Mucosa of descending colon (tissue), 3 donors: ENCODE data around the gene HNRNPAB. TPM values are rescaled to one million over a fixed set of nuclear protein-coding genes. Genes with fewer than 3 reads are reported as not detected.

ENCODE experiments used
- ATAC-seq: fragments of 200-7000 bp; cut with Tn5 transposase; one replicate; pipeline ENCODE4 v1.9.1; 2020; ENCODE audit warnings: mild to moderate bottlenecking, moderate library complexity
- DNase-seq, 3 donors: peaks; one replicate each; pipeline ENCODE4 v3.0.0-alpha.2; 2020
- H3K36me3 ChIP-seq: fragments of 200-600 bp; one replicate; pipeline ENCODE4 v1.8.0; 2021; ENCODE audit warnings: low read depth, mild to moderate bottlenecking
- H3K4me1 ChIP-seq: fragments of 200-600 bp; one replicate; pipeline ENCODE4 v1.8.0; 2021; ENCODE audit warnings: low read depth, mild to moderate bottlenecking
- H3K4me3 ChIP-seq: fragments of 200-600 bp; one replicate; pipeline ENCODE4 v1.8.0; 2021; ENCODE audit warnings: mild to moderate bottlenecking
- H3K9me3 ChIP-seq: fragments of 200-600 bp; one replicate; pipeline ENCODE4 v1.8.0; 2021; ENCODE audit warnings: mild to moderate bottlenecking
- intact Hi-C, 2 donors: fragments of 100-400 bp; cut with DNase I in 1 of 2; cut with micrococcal nuclease in 1 of 2; formaldehyde crosslinking; loops; one replicate each; pipeline versions ENCODE4 v1.11.0 to v1.11.1; 2022; cut with DNase I, micrococcal nuclease
- total RNA-seq, 3 donors: library from RNA; stranded (reverse); fragmentation: NEBNext Ultra II Directional in 2 of 3; extraction: Animal tissue kit (Norgen Biotek cat#: 25700) in 2 of 3; gene quantifications; one replicate each; pipeline versions ENCODE4 v1.2.1 to v1.2.4, GENCODE V29; 2021 to 2023
- TF ChIP-seq, protein P1 (sequence below): fragments of 200-600 bp; IDR thresholded peaks from one replicate; pipeline ENCODE4 v1.8.0; 2022; ENCODE audit warnings: antibody characterized with exemption, mild to moderate bottlenecking
- donor health status: DM: no; HTN: no; CAD: no; lungs with moderate emphysema.
- donor health status: DM: no; HTN: no; CAD: no.
- donor health status: DM: no; HTN: yes; CAD: no.

Gene HNRNPAB
- total RNA-seq, 3 donors from 2014 or later, result 209 to 327 (median 244) TPM

DNA sequence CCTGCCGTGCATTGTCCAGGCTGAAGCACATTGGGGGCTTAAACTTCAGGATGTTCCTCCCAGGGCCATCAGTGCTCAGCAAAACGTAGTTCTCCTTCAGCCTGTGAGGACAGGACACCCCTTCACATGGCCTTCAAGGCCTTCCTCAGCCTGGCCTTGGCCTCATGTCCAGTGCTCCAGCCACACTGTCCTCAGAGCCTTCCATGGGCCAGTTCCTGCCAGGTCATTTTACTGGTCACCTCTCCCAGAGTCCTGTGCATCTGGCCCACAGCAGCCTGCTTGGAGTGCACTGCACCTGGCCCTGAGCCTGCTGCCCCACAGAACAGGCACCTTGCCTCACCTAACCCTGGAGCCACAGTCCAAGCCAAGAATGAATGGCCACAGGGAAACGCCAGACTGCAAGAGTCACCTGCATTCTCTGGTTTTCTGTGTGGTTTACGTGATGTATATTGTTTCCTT lies 8.7 kb downstream of the HNRNPAB start:
- TF ChIP-seq, protein P1, sequence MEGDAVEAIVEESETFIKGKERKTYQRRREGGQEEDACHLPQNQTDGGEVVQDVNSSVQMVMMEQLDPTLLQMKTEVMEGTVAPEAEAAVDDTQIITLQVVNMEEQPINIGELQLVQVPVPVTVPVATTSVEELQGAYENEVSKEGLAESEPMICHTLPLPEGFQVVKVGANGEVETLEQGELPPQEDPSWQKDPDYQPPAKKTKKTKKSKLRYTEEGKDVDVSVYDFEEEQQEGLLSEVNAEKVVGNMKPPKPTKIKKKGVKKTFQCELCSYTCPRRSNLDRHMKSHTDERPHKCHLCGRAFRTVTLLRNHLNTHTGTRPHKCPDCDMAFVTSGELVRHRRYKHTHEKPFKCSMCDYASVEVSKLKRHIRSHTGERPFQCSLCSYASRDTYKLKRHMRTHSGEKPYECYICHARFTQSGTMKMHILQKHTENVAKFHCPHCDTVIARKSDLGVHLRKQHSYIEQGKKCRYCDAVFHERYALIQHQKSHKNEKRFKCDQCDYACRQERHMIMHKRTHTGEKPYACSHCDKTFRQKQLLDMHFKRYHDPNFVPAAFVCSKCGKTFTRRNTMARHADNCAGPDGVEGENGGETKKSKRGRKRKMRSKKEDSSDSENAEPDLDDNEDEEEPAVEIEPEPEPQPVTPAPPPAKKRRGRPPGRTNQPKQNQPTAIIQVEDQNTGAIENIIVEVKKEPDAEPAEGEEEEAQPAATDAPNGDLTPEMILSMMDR, result no peak

DNA sequence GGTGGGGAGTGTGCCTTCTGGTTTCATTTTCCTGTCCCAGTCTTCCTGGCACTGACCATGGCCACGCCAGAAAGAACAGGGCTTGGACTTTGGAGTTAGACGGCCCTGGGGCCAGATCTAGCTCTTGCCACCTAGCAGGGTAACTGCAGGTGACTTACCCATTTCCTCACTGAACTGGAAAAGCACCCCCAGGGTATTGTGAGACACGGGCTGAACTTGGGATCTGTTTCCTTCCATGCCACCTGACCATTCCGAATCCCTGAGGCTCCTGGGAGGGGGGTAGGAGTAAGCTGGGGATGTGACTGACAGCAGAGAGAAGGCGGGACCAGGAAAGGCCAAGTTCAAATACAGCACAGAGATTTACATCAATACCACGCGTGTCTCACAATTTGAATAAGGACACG lies 9.4 kb downstream of the HNRNPAB start:
- peak in 2 of 3 donors; percentile 73 to 78 for DNase-seq
- intact Hi-C loops, result no loop called here
- Histone ChIP-seq H3K9me3 (no peaks in the 10 kb centered on the region), H3K4me1 (peaks cover 59% of the 10 kb centered on the region), H3K4me3 (no peak overlapping the region), H3K36me3 (peaks cover 3% of the 10 kb centered on the region)
- ATAC-seq, result peak; percentile 67
- TF ChIP-seq, protein P1, result no peak

More for the DNA sequence above, 8.7 kb downstream of the HNRNPAB start:
- peak in 1 of 3 donors; percentile 56 for DNase-seq
- Histone ChIP-seq H3K36me3 (peaks cover 3% of the 10 kb centered on the region), H3K4me3 (no peak overlapping the region), H3K4me1 (peaks cover 64% of the 10 kb centered on the region), H3K9me3 (no peaks in the 10 kb centered on the region)
- ATAC-seq, result peak; percentile 35
- intact Hi-C loops, result no loop called here

DNA sequence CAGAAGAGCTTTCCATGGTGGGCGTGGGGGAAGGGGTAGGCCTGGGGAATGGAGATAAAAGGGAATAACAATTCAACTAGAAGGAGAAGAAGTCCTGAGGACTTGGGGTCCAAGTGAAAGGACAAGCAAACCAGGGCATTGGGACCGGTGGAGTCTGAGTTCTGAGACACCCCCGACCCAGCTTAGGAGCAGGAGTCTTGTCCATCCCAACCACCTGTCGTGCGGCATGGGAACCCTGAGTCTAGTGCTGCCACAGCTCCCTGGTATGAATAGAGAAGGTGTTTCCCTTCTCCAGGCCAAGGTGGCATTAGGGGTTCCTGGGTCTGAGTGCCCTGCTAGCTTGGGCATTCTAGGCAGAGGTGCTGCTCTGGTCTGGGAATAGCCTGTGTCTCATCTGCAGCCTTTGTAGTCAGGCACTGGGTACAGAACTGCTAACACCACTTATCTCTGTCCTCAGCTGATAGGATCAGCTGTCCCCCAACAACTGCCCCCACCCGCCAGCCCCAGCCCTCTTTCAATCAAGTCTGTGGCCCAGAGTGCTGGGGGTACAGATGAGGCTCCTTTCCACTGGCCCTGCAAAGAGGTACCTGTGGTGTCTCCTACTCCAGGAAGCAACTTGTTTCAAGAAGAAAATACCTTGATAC lies 9.9 kb downstream of the HNRNPAB start:
- Histone ChIP-seq H3K9me3 (no peaks in the 10 kb centered on the region), H3K4me3 (no peak overlapping the region), H3K4me1 (peaks cover 54% of the 10 kb centered on the region), H3K36me3 (peaks cover 3% of the 10 kb centered on the region)
- no peak for ATAC-seq
- TF ChIP-seq, protein P1, result no peak
- no peak for DNase-seq
- intact Hi-C loops, result no loop called here

DNA sequence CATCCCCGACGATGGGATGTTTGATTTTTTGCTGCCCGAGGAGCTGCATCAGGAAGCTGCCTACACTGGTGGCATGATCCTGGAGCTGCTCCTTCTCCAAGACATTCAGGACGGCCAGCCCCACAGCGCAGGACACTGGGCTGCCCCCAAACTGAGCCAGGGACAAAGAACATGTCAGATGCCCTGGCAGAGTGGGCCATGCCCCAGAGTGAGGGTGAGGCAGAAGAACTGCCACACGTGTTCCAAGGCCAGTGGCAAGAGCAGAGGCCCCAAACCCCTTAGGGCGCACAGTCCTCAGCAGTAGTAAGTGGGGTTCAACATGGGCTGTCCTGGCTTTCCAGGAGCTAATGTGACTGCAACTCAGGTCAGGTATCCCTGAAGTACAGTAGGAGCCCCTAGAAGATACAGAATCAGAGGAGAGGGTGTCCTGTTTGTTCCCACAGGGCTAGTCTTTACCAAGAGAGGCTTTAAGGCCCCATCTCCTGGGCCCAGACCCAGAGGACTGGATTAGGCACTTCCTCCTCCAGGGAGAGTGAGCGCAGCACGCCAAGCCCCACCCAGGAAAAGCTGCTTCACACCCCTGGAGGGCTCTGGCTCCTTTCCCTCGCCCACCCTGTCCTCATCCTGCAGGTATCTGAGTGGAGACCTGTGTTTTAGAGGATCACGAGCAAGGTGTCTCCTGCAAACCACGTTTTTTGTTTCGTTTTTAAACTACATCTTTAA lies 11.1 kb downstream of the HNRNPAB start:
- peaks cover 51% of the 10 kb centered on the region for H3K4me1 ChIP-seq
- ATAC-seq, result peak; percentile 58

DNA sequence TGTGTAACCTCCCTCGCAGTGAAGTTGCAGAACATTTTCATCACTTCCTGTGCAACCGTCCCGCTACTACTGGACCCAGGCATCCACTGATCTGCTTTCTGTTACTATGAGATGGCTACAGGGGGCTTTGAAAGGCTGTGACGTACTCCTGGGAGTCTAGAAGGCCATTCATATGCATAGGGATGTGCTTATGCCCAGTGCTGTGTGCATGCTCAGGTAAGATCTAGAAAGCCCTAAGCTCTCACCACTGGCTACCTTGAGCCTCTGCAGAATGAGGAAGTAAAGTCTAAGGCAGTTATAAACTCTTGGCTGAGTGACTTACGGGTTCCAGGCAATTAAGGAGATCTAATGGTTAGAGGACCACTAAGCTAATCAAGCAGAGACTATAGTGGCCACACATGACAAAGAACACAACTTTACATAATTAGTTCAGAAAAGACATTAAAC lies 11.8 kb downstream of the HNRNPAB start:
- Histone ChIP-seq H3K9me3 (no peaks in the 10 kb centered on the region), H3K4me3 (no peak overlapping the region), H3K4me1 (peaks cover 47% of the 10 kb centered on the region), H3K36me3 (peaks cover 3% of the 10 kb centered on the region)
- ATAC-seq, result peak; percentile 46
- peak in 1 of 3 donors; percentile 31 for DNase-seq
- TF ChIP-seq, protein P1, result no peak
- intact Hi-C loops, result no loop called here

More for the DNA sequence above, 11.1 kb downstream of the HNRNPAB start:
- Histone ChIP-seq H3K9me3 (no peaks in the 10 kb centered on the region), H3K36me3 (peaks cover 3% of the 10 kb centered on the region), H3K4me3 (no peak overlapping the region)
- DNase-seq, result peak; percentile 71 to 74 (median 74)
- TF ChIP-seq, protein P1, result no peak
- intact Hi-C loops, result no loop called here
